Lung (tissue), 12 donors: ENCODE data around the gene SLC6A15. TPM values are rescaled to one million over a fixed set of nuclear protein-coding genes. Genes with fewer than 3 reads are reported as not detected.

Experiments
- ATAC-seq: fragments of 200-7000 bp; cut with Tn5 transposase; one replicate; pipeline ENCODE4 v1.9.1; 2020; ENCODE audit warnings: moderate number of reproducible peaks; ENCODE audit not compliant: insufficient read depth, low FRiP score
- DNase-seq, 3 donors: peaks; one replicate each; pipeline ENCODE4 v3.0.0-alpha.2; 2013 to 2017
- H3K27ac ChIP-seq, 2 donors: one replicate each; pipeline ENCODE4 v1.5.1; 2013; ENCODE audit warnings: mild to moderate bottlenecking in 2 of 2, moderate library complexity in 2 of 2, control low read depth in 1 of 2, inconsistent platforms in 1 of 2, low read depth in 1 of 2, low read length in 1 of 2
- H3K27me3 ChIP-seq, 3 donors: one replicate each; pipeline ENCODE4 v1.5.1; 2013; ENCODE audit warnings: low read length in 2 of 3; ENCODE audit not compliant: control insufficient read depth in 3 of 3, insufficient read depth in 3 of 3
- H3K36me3 ChIP-seq, 4 donors: one replicate each; pipeline ENCODE4 v1.5.1; 2013; ENCODE audit warnings: low read length in 4 of 4, mild to moderate bottlenecking in 1 of 4, moderate library complexity in 1 of 4; ENCODE audit not compliant: control insufficient read depth in 4 of 4, insufficient read depth in 4 of 4
- H3K4me1 ChIP-seq, 5 donors: one replicate each; pipeline ENCODE4 v1.5.1; 2013; ENCODE audit warnings: low read length in 5 of 5, mild to moderate bottlenecking in 2 of 5, moderate library complexity in 1 of 5; ENCODE audit not compliant: control insufficient read depth in 5 of 5, insufficient read depth in 5 of 5
- H3K4me3 ChIP-seq: one replicate; pipeline ENCODE4 v1.5.1; 2013; ENCODE audit warnings: mild to moderate bottlenecking, control low read depth, moderate library complexity
- H3K9ac ChIP-seq, 2 donors: one replicate each; pipeline ENCODE4 v1.5.1; 2013; ENCODE audit warnings: low read length in 2 of 2, control low read depth in 1 of 2; ENCODE audit not compliant: insufficient read depth in 1 of 2
- H3K9me3 ChIP-seq, 4 donors: one replicate each; pipeline ENCODE4 v1.5.1; 2013; ENCODE audit warnings: low read length in 3 of 4, mild to moderate bottlenecking in 1 of 4, moderate library complexity in 1 of 4; ENCODE audit not compliant: control insufficient read depth in 4 of 4, insufficient read depth in 3 of 4
- WGBS, 2 donors: extraction: QIAGEN DNeasy Blood & Tissue Kit; methylation state at CpG; one replicate each; pipeline ENCODE4 v1.1.7; 2013; 5-methylcytosine and 5-hydroxymethylcytosine counted together
- polyA plus RNA-seq, 2 donors: library from polyadenylated mRNA; stranded (reverse); fragments of 200-250 nt; gene quantifications; one replicate each; pipeline ENCODE4 v1.2.1, GENCODE V29; 2013
- total RNA-seq, 2 donors: library from RNA; depleted of rRNA in 1 of 2; stranded (reverse); fragments of >200 nt in 1 of 2; gene quantifications; one replicate each; pipeline ENCODE4 v1.2.1, GENCODE V29; 2014 to 2021
- TF ChIP-seq, protein P1 (sequence below): IDR thresholded peaks from 2 replicates; pipeline ENCODE4 v1.5.1; 2012; ENCODE audit warnings: mild to moderate bottlenecking; ENCODE audit errors: control extremely low read depth, extremely low read depth
- donor health status: control.
- donor health status: control.
- donor health status: Bipolar disorder and iron deficiency.
- donor health status: healthy.
- donor health status: DM: yes; HTN: yes; CAD: no.

SLC6A15 gene
- total and polyA plus RNA-seq, 4 donors, result 0.02 to 0.34 (median 0.11) TPM; not detected in 1

DNA sequence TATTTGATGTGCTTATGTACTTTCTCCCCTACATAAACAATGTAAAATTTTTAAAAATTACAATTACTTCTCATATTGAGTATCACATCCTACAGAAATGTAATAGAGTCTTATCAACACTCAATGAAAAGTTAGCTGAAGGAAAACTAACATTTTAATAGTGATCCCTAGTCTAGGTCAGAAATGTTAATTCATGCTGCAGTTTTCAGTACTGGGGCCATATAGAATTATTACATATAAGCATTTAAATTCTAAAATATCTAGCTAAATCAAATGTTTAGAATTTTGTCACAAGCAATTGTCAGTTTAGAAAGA is 37.8 kb downstream of the SLC6A15 start:
- Histone ChIP-seq H3K4me3 (no peak overlapping the region), H3K4me1 (no peaks in the 10 kb centered on the region), H3K9ac (no peak overlapping the region), H3K9me3 (no peaks in the 10 kb centered on the region), H3K27ac (no peak overlapping the region), H3K27me3 (no peaks in the 10 kb centered on the region), H3K36me3 (no peaks in the 10 kb centered on the region)
- DNase-seq (no peak), ATAC-seq (no peak)
- TF ChIP-seq, protein P1, sequence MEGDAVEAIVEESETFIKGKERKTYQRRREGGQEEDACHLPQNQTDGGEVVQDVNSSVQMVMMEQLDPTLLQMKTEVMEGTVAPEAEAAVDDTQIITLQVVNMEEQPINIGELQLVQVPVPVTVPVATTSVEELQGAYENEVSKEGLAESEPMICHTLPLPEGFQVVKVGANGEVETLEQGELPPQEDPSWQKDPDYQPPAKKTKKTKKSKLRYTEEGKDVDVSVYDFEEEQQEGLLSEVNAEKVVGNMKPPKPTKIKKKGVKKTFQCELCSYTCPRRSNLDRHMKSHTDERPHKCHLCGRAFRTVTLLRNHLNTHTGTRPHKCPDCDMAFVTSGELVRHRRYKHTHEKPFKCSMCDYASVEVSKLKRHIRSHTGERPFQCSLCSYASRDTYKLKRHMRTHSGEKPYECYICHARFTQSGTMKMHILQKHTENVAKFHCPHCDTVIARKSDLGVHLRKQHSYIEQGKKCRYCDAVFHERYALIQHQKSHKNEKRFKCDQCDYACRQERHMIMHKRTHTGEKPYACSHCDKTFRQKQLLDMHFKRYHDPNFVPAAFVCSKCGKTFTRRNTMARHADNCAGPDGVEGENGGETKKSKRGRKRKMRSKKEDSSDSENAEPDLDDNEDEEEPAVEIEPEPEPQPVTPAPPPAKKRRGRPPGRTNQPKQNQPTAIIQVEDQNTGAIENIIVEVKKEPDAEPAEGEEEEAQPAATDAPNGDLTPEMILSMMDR, result no peak

DNA sequence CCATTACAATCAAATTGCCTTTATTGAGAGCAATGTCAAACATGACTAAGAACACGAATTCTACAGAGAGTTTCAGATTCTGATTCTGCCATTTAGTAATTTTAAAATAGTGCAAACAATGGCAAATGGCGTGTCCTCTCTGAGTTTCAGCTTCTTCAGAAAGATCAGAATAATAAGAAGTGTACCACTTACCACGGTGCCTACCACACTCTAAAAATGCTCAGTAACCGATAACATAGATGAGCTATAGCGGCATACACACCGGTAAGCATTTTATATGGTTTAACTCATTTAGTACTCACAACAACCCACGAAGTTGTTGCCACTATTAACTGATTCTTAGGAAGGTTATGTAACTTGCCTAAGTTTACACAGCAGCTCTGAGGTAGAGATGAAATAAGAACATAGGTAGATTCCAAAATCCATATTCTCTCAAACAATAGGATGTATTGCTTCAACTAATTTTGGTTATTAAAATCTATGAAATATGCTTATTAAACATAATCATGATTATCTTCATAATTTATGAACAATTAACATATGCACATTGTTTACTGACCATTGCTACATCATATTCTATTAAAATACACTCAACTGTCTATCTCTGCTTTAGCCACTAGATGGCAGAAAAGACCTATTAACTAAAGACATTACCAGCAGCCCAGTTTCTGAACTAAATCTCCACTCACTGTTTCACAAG is 38.3 kb downstream of the SLC6A15 start:
- Histone ChIP-seq H3K27ac (no peak overlapping the region), H3K9me3 (no peaks in the 10 kb centered on the region), H3K9ac (no peak overlapping the region), H3K36me3 (no peaks in the 10 kb centered on the region), H3K27me3 (no peaks in the 10 kb centered on the region), H3K4me1 (no peaks in the 10 kb centered on the region), H3K4me3 (no peak overlapping the region)
- DNase-seq (peak in 2 of 3 donors; percentile 73 to 77), ATAC-seq (peak; percentile 74)
- TF ChIP-seq, protein P1, result peak; percentile 58
- WGBS, 2 donors, result 46 to 47% methylated on average over 7 of the region's 7 CpGs

DNA sequence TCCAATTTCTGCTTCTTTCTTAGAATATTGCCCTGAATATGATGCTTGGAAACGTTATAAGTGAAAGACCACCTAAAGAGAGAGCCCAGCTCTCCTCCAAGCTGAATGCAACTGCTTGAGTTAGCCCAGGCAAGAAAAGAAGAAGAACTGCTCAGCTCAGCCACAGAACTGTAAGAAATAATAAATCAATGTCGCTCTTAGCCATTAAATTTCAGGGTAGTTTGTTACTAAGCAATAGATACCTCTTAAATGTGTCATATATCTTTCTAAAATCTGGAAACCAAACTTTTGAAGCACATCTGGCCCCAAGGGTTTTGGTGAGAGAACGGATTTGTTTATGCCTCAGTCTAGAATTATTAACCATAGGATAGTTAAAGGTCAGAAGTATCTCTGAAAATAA is 50.4 kb downstream of the SLC6A15 start:
- DNase-seq (no peak), ATAC-seq (no peak)
- WGBS, 2 donors, result 72 to 75% methylated on average over 3 of the region's 3 CpGs
- Histone ChIP-seq H3K36me3 (no peaks in the 10 kb centered on the region), H3K4me1 (no peaks in the 10 kb centered on the region), H3K27me3 (no peaks in the 10 kb centered on the region), H3K9ac (no peak overlapping the region), H3K27ac (no peak overlapping the region), H3K9me3 (no peaks in the 10 kb centered on the region), H3K4me3 (no peak overlapping the region)
- TF ChIP-seq, protein P1, result no peak

DNA sequence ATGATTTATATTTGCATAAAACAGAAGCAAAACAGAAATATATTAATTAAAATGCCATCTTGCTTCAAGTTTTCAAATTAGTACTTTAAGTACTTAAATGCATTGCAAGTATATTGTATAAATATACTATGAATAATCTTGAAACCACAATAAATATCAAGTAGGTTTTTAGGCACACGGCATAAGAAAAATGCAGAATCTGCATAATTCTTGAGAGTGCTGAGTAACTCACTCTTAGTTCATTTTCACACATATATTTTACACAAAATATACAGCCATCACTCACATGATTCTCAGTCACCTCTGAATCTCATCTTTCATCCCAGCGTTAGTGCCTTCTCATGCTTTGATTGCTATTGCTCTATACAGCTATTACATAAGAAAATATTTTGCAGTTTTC is 51.9 kb downstream of the SLC6A15 start:
- TF ChIP-seq, protein P1, result no peak
- H3K27ac ChIP-seq, result no peak overlapping the region
- no peak for ATAC-seq
- no peaks in the 10 kb centered on the region for H3K36me3 ChIP-seq
- DNase-seq, result no peak
- 80 to 90% methylated on average over 2 of the region's 2 CpGs for WGBS, 2 donors
- H3K4me3 ChIP-seq, result no peak overlapping the region
- no peaks in the 10 kb centered on the region for H3K4me1 ChIP-seq
- no peaks in the 10 kb centered on the region for H3K9me3 ChIP-seq
- H3K9ac ChIP-seq, result no peak overlapping the region
- no peaks in the 10 kb centered on the region for H3K27me3 ChIP-seq
